Calu3 (cell line): ENCODE data around the gene SVEP1. TPM values are rescaled to one million over a fixed set of nuclear protein-coding genes. Genes with fewer than 3 reads are reported as not detected.
A peak's percentile ranks its signal among the peaks of the same experiment; 100 is the strongest.

Experiments used
- BruUV-seq: library from RNA; stranded (reverse); fragments of 400-500 nt; replicated peaks from 2 replicates; lab custom pipeline; 2021; lab: Mats Ljungman, UMichigan
- CTCF ChIA-PET: fragments of 300-600 bp; sonication (Branson Sonifier 250); formaldehyde crosslinking; loops from one replicate; lab custom pipeline; 2022; ENCODE audit warnings: antibody characterized with exemption; lab: Charles Lee
- DNase-seq: peaks from one replicate; pipeline ENCODE4 v3.0.0; 2022
- H3K27ac Mint-ChIP-seq: one replicate; pipeline ENCODE4 v1.8.0; 2022; ENCODE audit warnings: mixed read lengths; ENCODE audit not compliant: unreplicated experiment
- H3K27me3 Mint-ChIP-seq: one replicate; pipeline ENCODE4 v1.8.0; 2022; ENCODE audit warnings: mixed read lengths; ENCODE audit not compliant: unreplicated experiment
- H3K36me3 Mint-ChIP-seq: one replicate; pipeline ENCODE4 v1.8.0; 2022; ENCODE audit warnings: mild to moderate bottlenecking, moderate library complexity, mixed read lengths; ENCODE audit not compliant: insufficient read depth, unreplicated experiment
- H3K4me1 Mint-ChIP-seq: one replicate; pipeline ENCODE4 v1.8.0; 2022; ENCODE audit warnings: mild to moderate bottlenecking, low read depth, mixed read lengths; ENCODE audit not compliant: unreplicated experiment
- H3K4me3 Mint-ChIP-seq: one replicate; pipeline ENCODE4 v1.8.0; 2022; ENCODE audit warnings: mild to moderate bottlenecking, low read depth, moderate library complexity, mixed read lengths; ENCODE audit not compliant: unreplicated experiment
- H3K9me3 Mint-ChIP-seq: one replicate; pipeline ENCODE4 v1.8.0; 2022; ENCODE audit warnings: low read depth, mixed read lengths; ENCODE audit not compliant: unreplicated experiment
- CTCF ChIP-seq: fragments of 200-600 bp; IDR thresholded peaks from one replicate; pipeline ENCODE4 v1.8.0; 2022; ENCODE audit warnings: antibody characterized with exemption; ENCODE audit not compliant: unreplicated experiment
- intact Hi-C: fragments of 100-400 bp; cut with micrococcal nuclease; formaldehyde crosslinking; loops from one replicate; pipeline ENCODE4 v1.10.0; 2022; ENCODE audit not compliant: unreplicated experiment
- total RNA-seq: library from RNA; stranded (reverse); gene quantifications from 2 replicates; pipeline ENCODE4 v1.2.3, GENCODE V29; 2022

The SVEP1 gene
- total RNA-seq, 1 experiment from 2014 or later = 0.35 TPM

DNA sequence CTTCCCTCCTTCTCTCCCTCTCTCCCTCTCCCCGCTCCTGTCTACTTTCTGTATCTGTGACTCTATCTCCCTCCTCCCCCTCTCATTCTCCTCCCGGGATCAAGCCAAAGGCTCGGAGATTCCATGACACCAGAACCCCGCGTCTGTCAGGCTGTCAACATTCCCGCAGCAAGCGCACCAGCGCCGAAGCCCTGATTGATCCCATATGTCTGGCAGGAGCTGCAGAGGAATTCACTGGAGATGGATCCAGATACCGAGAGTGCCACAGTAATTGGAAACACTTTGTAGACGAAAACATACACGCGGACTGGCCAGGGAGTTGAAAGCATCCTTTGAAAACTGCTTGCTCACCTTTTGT, 300 bp upstream of the SVEP1 start:
- intact Hi-C loops = no loop called here
- H3K9me3 Mint-ChIP-seq = no peaks in the 10 kb centered on the region
- peaks cover 12% of the 10 kb centered on the region for H3K36me3 Mint-ChIP-seq
- no TSS peak for BruUV-seq
- no peak for DNase-seq
- TF ChIP-seq CTCF = no peak
- H3K4me3 Mint-ChIP-seq = peak overlapping the region; percentile 68
- H3K27ac Mint-ChIP-seq = no peak overlapping the region
- H3K4me1 Mint-ChIP-seq = peaks cover 9% of the 10 kb centered on the region
- CTCF ChIA-PET = no interaction called here
- peaks cover 28% of the 10 kb centered on the region for H3K27me3 Mint-ChIP-seq

DNA sequence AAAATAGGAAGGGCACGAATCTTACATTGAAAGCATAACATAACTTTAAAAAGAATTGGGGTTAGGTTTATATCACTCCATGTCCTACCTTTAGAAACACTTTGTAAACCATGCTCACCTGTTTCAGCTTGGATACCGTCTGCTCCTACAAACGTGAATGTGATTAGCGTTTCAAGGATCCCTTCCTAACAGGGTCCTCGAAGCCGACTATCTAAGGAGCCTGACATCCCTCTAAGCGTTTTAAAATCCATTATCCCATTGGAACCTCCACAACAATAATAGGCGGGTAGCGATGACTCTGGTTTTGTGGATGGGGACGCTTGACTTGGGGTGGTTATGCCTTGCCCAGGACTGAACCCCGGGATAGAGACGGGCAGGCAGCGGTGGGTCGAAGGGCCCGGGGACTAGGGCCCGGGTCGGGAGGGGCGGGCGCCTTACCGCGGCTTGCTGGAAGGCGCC, 937 bp downstream of the SVEP1 start:
- Mint-ChIP-seq H3K9me3 (no peaks in the 10 kb centered on the region), H3K36me3 (peaks cover 12% of the 10 kb centered on the region), H3K4me1 (peaks cover 9% of the 10 kb centered on the region), H3K27me3 (peaks cover 27% of the 10 kb centered on the region), H3K27ac (peak overlapping the region; percentile 56), H3K4me3 (peak overlapping the region; percentile 68)
- intact Hi-C loops = no loop called here
- CTCF ChIA-PET = no interaction called here
- no peak for DNase-seq
- no peak for TF ChIP-seq CTCF
- BruUV-seq = no TSS peak

DNA sequence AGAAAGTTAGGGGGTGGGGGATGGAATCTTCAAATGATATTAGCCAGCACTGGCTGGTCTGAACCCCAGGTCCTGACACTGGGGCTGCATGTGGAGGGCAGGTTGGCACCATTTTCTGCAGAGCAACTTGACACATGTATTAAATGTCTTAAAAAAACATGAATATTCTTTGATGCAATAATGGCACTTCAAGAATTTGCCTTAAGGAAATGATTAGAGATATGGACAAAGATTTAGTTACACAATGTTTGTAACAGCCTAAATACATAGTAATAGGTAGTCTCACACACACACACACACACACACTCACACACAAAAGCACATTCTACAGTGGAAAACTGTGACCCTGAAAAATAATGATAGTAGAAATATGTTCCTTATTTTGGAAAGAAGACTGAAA, 3.6 kb downstream of the SVEP1 start:
- Mint-ChIP-seq H3K27me3 (peaks cover 27% of the 10 kb centered on the region), H3K4me3 (no peak overlapping the region), H3K4me1 (peaks cover 9% of the 10 kb centered on the region), H3K27ac (no peak overlapping the region), H3K36me3 (peaks cover 12% of the 10 kb centered on the region), H3K9me3 (no peaks in the 10 kb centered on the region)
- CTCF ChIA-PET = interaction anchor here (0.6 kb wide), 1 partner anchor 910 kb away, joined by 4 read pairs; no protein-coding TSS in a partner anchor
- no peak for TF ChIP-seq CTCF
- intact Hi-C loops = no loop called here
- DNase-seq = no peak
- no TSS peak for BruUV-seq

DNA sequence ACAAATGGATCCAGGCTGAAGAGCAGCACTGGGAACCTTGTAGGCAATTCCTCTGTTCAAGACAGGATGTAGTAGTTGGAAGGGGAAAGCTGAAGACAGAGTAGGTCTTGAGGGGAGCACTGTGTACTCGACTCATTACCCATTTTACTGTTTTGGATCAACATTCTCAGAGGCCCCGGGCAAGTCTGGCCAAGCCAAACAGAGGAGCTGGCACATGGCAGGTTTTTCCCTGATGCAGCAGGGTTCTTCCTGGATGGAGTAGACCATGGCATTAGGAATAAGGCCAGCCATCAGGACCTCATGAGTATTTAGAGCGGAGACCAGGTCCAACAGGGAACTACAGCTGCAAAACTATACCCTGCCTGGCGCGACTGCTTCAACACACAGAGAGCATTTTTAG, 4.4 kb downstream of the SVEP1 start:
- intact Hi-C loops = no loop called here
- no TSS peak for BruUV-seq
- no peak for DNase-seq
- CTCF ChIA-PET = no interaction called here
- Mint-ChIP-seq H3K9me3 (no peaks in the 10 kb centered on the region), H3K27ac (no peak overlapping the region), H3K27me3 (peaks cover 21% of the 10 kb centered on the region), H3K4me3 (no peak overlapping the region), H3K4me1 (peaks cover 5% of the 10 kb centered on the region), H3K36me3 (peaks cover 12% of the 10 kb centered on the region)
- no peak for TF ChIP-seq CTCF
